HG03442 (cell line): ENCODE data around the gene CLDN22.
"Not testable (repeated sequence)": the region's sequence is repeated elsewhere in the genome, so short reads cannot be mapped to it uniquely, and the experiment has no call there.

Experiments
- ATAC-seq: cut with Tn5 transposase; IDR thresholded peaks from one replicate; pipeline ENCODE4 v1.9.1; 2021; ENCODE audit warnings: mild to moderate bottlenecking, moderate library complexity; ENCODE audit not compliant: unreplicated experiment

Gene CLDN22

GRCh38 chr4:183347566-183347965 is 27.5 kb upstream of the CLDN22 start:
- no peak for ATAC-seq

- ATAC-seq = no peak
Measured at GRCh38 chr4:183347146-183347545, 27.1 kb upstream of the CLDN22 start.

GRCh38 chr4:183345261-183345660 is 25.2 kb upstream of the CLDN22 start:
- no peak for ATAC-seq

GRCh38 chr4:183344523-183345255 is 24.6 kb upstream of the CLDN22 start:
- no peak for ATAC-seq

GRCh38 chr4:183343730-183344129 is 23.7 kb upstream of the CLDN22 start:
- no peak for ATAC-seq

GRCh38 chr4:183342541-183343533 is 22.8 kb upstream of the CLDN22 start:
- ATAC-seq = no peak

GRCh38 chr4:183337833-183338232 is 17.8 kb upstream of the CLDN22 start:
- no peak for ATAC-seq

GRCh38 chr4:183337349-183337748 is 17.3 kb upstream of the CLDN22 start:
- no peak for ATAC-seq

- ATAC-seq = no peak
Measured at GRCh38 chr4:183335369-183335940, 15.4 kb upstream of the CLDN22 start.

GRCh38 chr4:183333983-183334382 is 13.9 kb upstream of the CLDN22 start:
- ATAC-seq = no peak

GRCh38 chr4:183333202-183333601 is 13.1 kb upstream of the CLDN22 start:
- ATAC-seq = no peak

GRCh38 chr4:183332447-183332846 is 12.4 kb upstream of the CLDN22 start:
- ATAC-seq = no peak

- ATAC-seq = no peak
Measured at GRCh38 chr4:183330841-183331240, 10.8 kb upstream of the CLDN22 start.

GRCh38 chr4:183329954-183330742 is 10.1 kb upstream of the CLDN22 start:
- ATAC-seq = no peak

GRCh38 chr4:183329244-183329643 is 9.2 kb upstream of the CLDN22 start:
- ATAC-seq = no peak

GRCh38 chr4:183328832-183329231 is 8.8 kb upstream of the CLDN22 start:
- no peak for ATAC-seq

- no peak for ATAC-seq
Measured at GRCh38 chr4:183327827-183328226, 7.8 kb upstream of the CLDN22 start.

GRCh38 chr4:183326853-183327252 is 6.8 kb upstream of the CLDN22 start:
- no peak for ATAC-seq

- ATAC-seq = not testable (repeated sequence)
Measured at GRCh38 chr4:183326387-183326786, 6.3 kb upstream of the CLDN22 start.

- ATAC-seq = no peak
Measured at GRCh38 chr4:183324619-183325018, 4.5 kb upstream of the CLDN22 start.

GRCh38 chr4:183324056-183324455 is 4.0 kb upstream of the CLDN22 start:
- not testable (repeated sequence) for ATAC-seq
